CMK (cell line): ENCODE measurements around the gene UNC93A.
"Not testable (repeated sequence)": the region's sequence is repeated elsewhere in the genome, so short reads cannot be mapped to it uniquely, and the experiment has no call there.

Source experiments
- DNase-seq: peaks from one replicate; pipeline ENCODE4 v3.0.0-alpha.2; 2010; ENCODE audit warnings: low read depth

The UNC93A gene

GRCh38 chr6:167311691-167312090 is 20.6 kb downstream of the UNC93A start:
- DNase-seq, result not testable (repeated sequence)

- no peak for DNase-seq
These were observed 23.2 kb downstream of the UNC93A start for GRCh38 chr6:167314180-167314821.

GRCh38 chr6:167317172-167317571 is 26.1 kb downstream of the UNC93A start:
- no peak for DNase-seq

- not testable (repeated sequence) for DNase-seq
These were observed 27.2 kb downstream of the UNC93A start for GRCh38 chr6:167318354-167318753.

GRCh38 chr6:167318856-167319255 is 27.7 kb downstream of the UNC93A start:
- not testable (repeated sequence) for DNase-seq

- not testable (repeated sequence) for DNase-seq
These were observed 29.0 kb downstream of the UNC93A start for GRCh38 chr6:167319856-167320753.

GRCh38 chr6:167320754-167321056 is 29.6 kb downstream of the UNC93A start:
- DNase-seq, result not testable (repeated sequence)

- DNase-seq, result not testable (repeated sequence)
These were observed 30.1 kb downstream of the UNC93A start for GRCh38 chr6:167321185-167321584.

- DNase-seq, result no peak
These were observed 32.0 kb downstream of the UNC93A start for GRCh38 chr6:167323111-167323510.

- DNase-seq, result no peak
These were observed 33.0 kb downstream of the UNC93A start for GRCh38 chr6:167324111-167324510.

- DNase-seq, result no peak
These were observed 34.7 kb downstream of the UNC93A start for GRCh38 chr6:167325766-167326165.

GRCh38 chr6:167327391-167327790 is 36.3 kb downstream of the UNC93A start:
- no peak for DNase-seq

GRCh38 chr6:167328086-167328485 is 37.0 kb downstream of the UNC93A start:
- no peak for DNase-seq

GRCh38 chr6:167329014-167329413 is 37.9 kb downstream of the UNC93A start:
- DNase-seq, result no peak

- no peak for DNase-seq
These were observed 39.6 kb downstream of the UNC93A start for GRCh38 chr6:167330750-167331149.

GRCh38 chr6:167331565-167331964 is 40.5 kb downstream of the UNC93A start:
- no peak for DNase-seq

GRCh38 chr6:167336844-167337630 is 45.9 kb downstream of the UNC93A start:
- DNase-seq, result no peak

- no peak for DNase-seq
These were observed 46.7 kb downstream of the UNC93A start for GRCh38 chr6:167337675-167338449.

GRCh38 chr6:167338541-167339117 is 47.5 kb downstream of the UNC93A start:
- no peak for DNase-seq

- no peak for DNase-seq
These were observed 50.0 kb downstream of the UNC93A start for GRCh38 chr6:167341038-167341583.
